Measurements from ENCODE around the gene KIF1C. TPM values are rescaled to one million over a fixed set of nuclear protein-coding genes. Genes with fewer than 3 reads are reported as not detected.

Gene KIF1C
- total and polyA plus RNA-seq, 9 of the 15 experiments (the other 6 are each of a cell fraction or from before 2014, with no cell fraction given): 0.38 to 68.4 (median 25.1) TPM

DNA sequence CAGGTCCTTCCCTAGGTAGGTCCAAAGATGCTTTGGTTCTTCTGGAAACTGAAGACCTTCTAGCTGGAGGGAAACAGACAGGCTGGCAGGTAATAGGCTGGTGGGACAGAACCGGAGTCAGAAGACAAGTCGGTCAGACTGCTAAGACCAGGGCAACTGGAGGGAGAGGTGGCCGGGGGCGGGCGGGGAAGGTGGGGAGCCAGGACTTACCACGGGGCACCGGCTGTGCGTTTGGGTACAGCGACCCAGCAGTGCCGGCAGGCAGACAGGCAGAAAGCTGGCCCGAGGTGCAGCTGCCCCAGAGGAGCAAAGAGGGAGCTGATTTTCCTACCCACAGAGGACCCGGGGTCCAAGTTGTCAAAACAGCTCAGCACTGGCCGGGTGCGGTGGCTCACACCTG, 36.9 kb downstream of the KIF1C start:
- Histone ChIP-seq H2AFZ (ENCODE audit: low read depth, low read length) (no peak overlapping the region), H3K9me3 (replicated peaks; ENCODE audit: control insufficient read depth, insufficient read depth, low read depth, low read length) (no peaks in the 10 kb centered on the region), H3K27me3 (ENCODE audit: control insufficient read depth in 2 of 2, insufficient read depth in 2 of 2, low read length in 2 of 2) (no peaks in the 10 kb centered on the region; a peak in 1 of 5 replicates), H3K4me2 (ENCODE audit: insufficient read depth, low read length) (no peak overlapping the region), H3K4me3 (no peak overlapping the region), H3K4me1 (replicated peaks in 1 of 2; ENCODE audit: control insufficient read depth in 2 of 2, insufficient read depth in 2 of 2, low read length in 2 of 2) (peaks cover 0 to 6% of the 10 kb centered on the region in 2 experiments; a peak in 3 of 5 replicates), H4K20me1 (replicated peaks; ENCODE audit: control insufficient read depth, insufficient read depth, low read length) (no peaks in the 10 kb centered on the region), H3K79me2 (ENCODE audit: control insufficient read depth, insufficient read depth, low read length) (no peaks in the 10 kb centered on the region), H3K36me3 (ENCODE audit: control insufficient read depth, insufficient read depth, low read length) (no peaks in the 10 kb centered on the region), H3K9me1 (ENCODE audit: control insufficient read depth, insufficient read depth, low read length) (no peaks in the 10 kb centered on the region), H3K9ac (ENCODE audit: insufficient read depth in 1 of 2, low read depth in 2 of 2, low read length in 2 of 2) (no peak overlapping the region), H3K27ac (ENCODE audit: extremely low read depth, low read depth, low read length) (no peak overlapping the region)
- 44% methylated on average over 10 of the region's 14 CpGs for WGBS (ENCODE audit: insufficient coverage, low coverage, missing lambda C conversion rate)
- ChIA-PET POLR2A (no interaction called here), CTCF (ENCODE audit: low intra/inter-chr PET ratio) (no interaction called here)
- FAIRE-seq: no peak
- intact Hi-C loops (cut with micrococcal nuclease) (no loop called here), in situ Hi-C loops (cut with MboI) (no loop called here)
- BruUV-seq (replicated peaks): no TSS peak
- DNase-seq (ENCODE audit: extremely low read depth in 1 of 4, low spot score in 3 of 4): no peak
- ATAC-seq: no peak
- no peak for TF ChIP-seq MCM2 (IDR thresholded peaks at IDR 0.05; ENCODE audit: low read depth)
- TF ChIP-seq, protein P1, sequence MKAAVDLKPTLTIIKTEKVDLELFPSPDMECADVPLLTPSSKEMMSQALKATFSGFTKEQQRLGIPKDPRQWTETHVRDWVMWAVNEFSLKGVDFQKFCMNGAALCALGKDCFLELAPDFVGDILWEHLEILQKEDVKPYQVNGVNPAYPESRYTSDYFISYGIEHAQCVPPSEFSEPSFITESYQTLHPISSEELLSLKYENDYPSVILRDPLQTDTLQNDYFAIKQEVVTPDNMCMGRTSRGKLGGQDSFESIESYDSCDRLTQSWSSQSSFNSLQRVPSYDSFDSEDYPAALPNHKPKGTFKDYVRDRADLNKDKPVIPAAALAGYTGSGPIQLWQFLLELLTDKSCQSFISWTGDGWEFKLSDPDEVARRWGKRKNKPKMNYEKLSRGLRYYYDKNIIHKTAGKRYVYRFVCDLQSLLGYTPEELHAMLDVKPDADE (conservative IDR thresholded peaks at IDR 0.05; ENCODE audit: control insufficient read depth, low read depth, low read length): no peak
- no peak for TF ChIP-seq HMG20A (CRISPR knock-in tag; conservative IDR thresholded peaks at IDR 0.05)
- no peak for TF ChIP-seq FOSL1 (tag; conservative IDR thresholded peaks at IDR 0.05)
- no peak for TF ChIP-seq SMARCA4 (IDR thresholded peaks at IDR 0.05)
- no peak for TF ChIP-seq HNRNPLL (IDR thresholded peaks at IDR 0.05; ENCODE audit: low read depth, low read length, poor library complexity, severe bottlenecking)
- TF ChIP-seq PRPF4 (IDR thresholded peaks at IDR 0.05; ENCODE audit: insufficient read depth, low read depth, low read length, poor library complexity, severe bottlenecking): no peak
- TF ChIP-seq, protein P2, sequence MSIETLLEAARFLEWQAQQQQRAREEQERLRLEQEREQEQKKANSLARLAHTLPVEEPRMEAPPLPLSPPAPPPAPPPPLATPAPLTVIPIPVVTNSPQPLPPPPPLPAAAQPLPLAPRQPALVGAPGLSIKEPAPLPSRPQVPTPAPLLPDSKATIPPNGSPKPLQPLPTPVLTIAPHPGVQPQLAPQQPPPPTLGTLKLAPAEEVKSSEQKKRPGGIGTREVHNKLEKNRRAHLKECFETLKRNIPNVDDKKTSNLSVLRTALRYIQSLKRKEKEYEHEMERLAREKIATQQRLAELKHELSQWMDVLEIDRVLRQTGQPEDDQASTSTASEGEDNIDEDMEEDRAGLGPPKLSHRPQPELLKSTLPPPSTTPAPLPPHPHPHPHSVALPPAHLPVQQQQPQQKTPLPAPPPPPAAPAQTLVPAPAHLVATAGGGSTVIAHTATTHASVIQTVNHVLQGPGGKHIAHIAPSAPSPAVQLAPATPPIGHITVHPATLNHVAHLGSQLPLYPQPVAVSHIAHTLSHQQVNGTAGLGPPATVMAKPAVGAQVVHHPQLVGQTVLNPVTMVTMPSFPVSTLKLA (conservative IDR thresholded peaks at IDR 0.05): no peak
- no peak for TF ChIP-seq BDP1 (IDR thresholded peaks at IDR 0.05; ENCODE audit: insufficient read depth, insufficient read length)
- TF ChIP-seq ZNF408 (CRISPR knock-in tag; IDR thresholded peaks at IDR 0.05; ENCODE audit: low read depth): no peak
- TF ChIP-seq ZNF41 (CRISPR knock-in tag; conservative IDR thresholded peaks at IDR 0.05): no peak
- TF ChIP-seq, protein P3, sequence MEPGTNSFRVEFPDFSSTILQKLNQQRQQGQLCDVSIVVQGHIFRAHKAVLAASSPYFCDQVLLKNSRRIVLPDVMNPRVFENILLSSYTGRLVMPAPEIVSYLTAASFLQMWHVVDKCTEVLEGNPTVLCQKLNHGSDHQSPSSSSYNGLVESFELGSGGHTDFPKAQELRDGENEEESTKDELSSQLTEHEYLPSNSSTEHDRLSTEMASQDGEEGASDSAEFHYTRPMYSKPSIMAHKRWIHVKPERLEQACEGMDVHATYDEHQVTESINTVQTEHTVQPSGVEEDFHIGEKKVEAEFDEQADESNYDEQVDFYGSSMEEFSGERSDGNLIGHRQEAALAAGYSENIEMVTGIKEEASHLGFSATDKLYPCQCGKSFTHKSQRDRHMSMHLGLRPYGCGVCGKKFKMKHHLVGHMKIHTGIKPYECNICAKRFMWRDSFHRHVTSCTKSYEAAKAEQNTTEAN (CRISPR knock-in tag; IDR thresholded peaks at IDR 0.05): no peak
- no peak for TF ChIP-seq ZNF165 (CRISPR knock-in tag; IDR thresholded peaks at IDR 0.05; ENCODE audit: borderline replicate concordance)
- TF ChIP-seq, protein P4, sequence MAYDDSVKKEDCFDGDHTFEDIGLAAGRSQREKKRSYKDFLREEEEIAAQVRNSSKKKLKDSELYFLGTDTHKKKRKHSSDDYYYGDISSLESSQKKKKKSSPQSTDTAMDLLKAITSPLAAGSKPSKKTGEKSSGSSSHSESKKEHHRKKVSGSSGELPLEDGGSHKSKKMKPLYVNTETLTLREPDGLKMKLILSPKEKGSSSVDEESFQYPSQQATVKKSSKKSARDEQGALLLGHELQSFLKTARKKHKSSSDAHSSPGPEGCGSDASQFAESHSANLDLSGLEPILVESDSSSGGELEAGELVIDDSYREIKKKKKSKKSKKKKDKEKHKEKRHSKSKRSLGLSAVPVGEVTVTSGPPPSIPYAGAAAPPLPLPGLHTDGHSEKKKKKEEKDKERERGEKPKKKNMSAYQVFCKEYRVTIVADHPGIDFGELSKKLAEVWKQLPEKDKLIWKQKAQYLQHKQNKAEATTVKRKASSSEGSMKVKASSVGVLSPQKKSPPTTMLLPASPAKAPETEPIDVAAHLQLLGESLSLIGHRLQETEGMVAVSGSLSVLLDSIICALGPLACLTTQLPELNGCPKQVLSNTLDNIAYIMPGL (CRISPR knock-in tag; IDR thresholded peaks at IDR 0.05): no peak
- no peak for TF ChIP-seq CREB1 (IDR thresholded peaks at IDR 0.05)
- TF ChIP-seq CREB1 (CRISPR knock-in tag; IDR thresholded peaks at IDR 0.05): no peak

Measured in K562 (cell line).